Cardiac fibroblast (primary cell): Measurements from ENCODE around the gene RCAN2.
A peak's percentile ranks its signal among the peaks of the same experiment; 100 is the strongest.

Experiments
- DNase-seq, 2 donors: peaks; one replicate each; pipeline versions ENCODE4 v3.0.0 to v3.0.0-alpha.2; 2010; ENCODE audit warnings: low read depth in 2 of 2
- H3K4me3 ChIP-seq, 2 donors: replicated peaks in 1 of 2; 1 replicate in 1 of 2; 2 replicates in 1 of 2; pipeline ENCODE4 v1.5.1; 2011; ENCODE audit warnings: low read depth in 2 of 2, low read length in 2 of 2, mild to moderate bottlenecking in 2 of 2, moderate library complexity in 1 of 2
- CTCF ChIP-seq: IDR thresholded peaks from one replicate; pipeline ENCODE4 v1.5.1; 2011; ENCODE audit warnings: low read depth, mild to moderate bottlenecking, low read length, inconsistent platforms

The RCAN2 gene

GRCh38 chr6:46329568-46329967 is 161.7 kb downstream of the RCAN2 start:
- TF ChIP-seq CTCF = no peak
- peak; percentile 15 to 53 for DNase-seq
- no peak overlapping the region for H3K4me3 ChIP-seq

GRCh38 chr6:46327779-46328178 is 163.5 kb downstream of the RCAN2 start:
- TF ChIP-seq CTCF = no peak
- no peak overlapping the region for H3K4me3 ChIP-seq
- no peak for DNase-seq

GRCh38 chr6:46325561-46326530 is 165.4 kb downstream of the RCAN2 start:
- peak overlapping the region in 1 of 2 donors; percentile 16 for H3K4me3 ChIP-seq
- DNase-seq = peak; percentile 36 to 37
- TF ChIP-seq CTCF = no peak

GRCh38 chr6:46324706-46325105 is 166.5 kb downstream of the RCAN2 start:
- no peak for TF ChIP-seq CTCF
- no peak overlapping the region for H3K4me3 ChIP-seq
- no peak for DNase-seq

- DNase-seq = no peak
- no peak for TF ChIP-seq CTCF
- H3K4me3 ChIP-seq = no peak overlapping the region
Observed at GRCh38 chr6:46323966-46324622, 167.2 kb downstream of the RCAN2 start.

GRCh38 chr6:46323312-46323965 is 167.8 kb downstream of the RCAN2 start:
- H3K4me3 ChIP-seq = no peak overlapping the region
- no peak for TF ChIP-seq CTCF
- peak; percentile 84 to 91 for DNase-seq
